Liver (tissue), 9 donors: Measurements from ENCODE around the gene AP3M1. TPM values are rescaled to one million over a fixed set of nuclear protein-coding genes. Genes with fewer than 3 reads are reported as not detected.

Experiments
- DNase-seq: peaks from one replicate; pipeline ENCODE4 v3.0.0-alpha.2; 2017; ENCODE audit warnings: low spot score
- H3K27ac ChIP-seq, 2 donors: one replicate each; pipeline ENCODE4 v1.7.0; 2013; ENCODE audit warnings: inconsistent platforms in 2 of 2, low read length in 2 of 2, control low read depth in 1 of 2, low read depth in 1 of 2, mild to moderate bottlenecking in 1 of 2
- H3K27me3 ChIP-seq, 4 donors: one replicate each; pipeline versions ENCODE4 v1.6.1 to v1.7.0; 2013; ENCODE audit warnings: low read length in 3 of 4, inconsistent platforms in 1 of 4, mild to moderate bottlenecking in 1 of 4, moderate library complexity in 1 of 4; ENCODE audit not compliant: control insufficient read depth in 4 of 4, insufficient read depth in 4 of 4
- H3K36me3 ChIP-seq, 4 donors: one replicate each; pipeline versions ENCODE4 v1.6.1 to v1.7.0; 2013; ENCODE audit warnings: low read length in 3 of 4, mild to moderate bottlenecking in 3 of 4, low read depth in 1 of 4, moderate library complexity in 1 of 4; ENCODE audit not compliant: control insufficient read depth in 4 of 4, insufficient read depth in 3 of 4
- H3K4me1 ChIP-seq, 4 donors: one replicate each; pipeline versions ENCODE4 v1.6.1 to v1.7.0; 2013; ENCODE audit warnings: low read length in 3 of 4, mild to moderate bottlenecking in 3 of 4, moderate library complexity in 1 of 4; ENCODE audit not compliant: control insufficient read depth in 4 of 4, insufficient read depth in 4 of 4
- H3K4me3 ChIP-seq, 3 donors: one replicate each; pipeline versions ENCODE4 v1.6.1 to v1.7.0; 2013; ENCODE audit warnings: low read length in 3 of 3, control low read depth in 1 of 3, low read depth in 1 of 3, mild to moderate bottlenecking in 1 of 3
- H3K9ac ChIP-seq, 2 donors: one replicate each; pipeline ENCODE4 v1.7.0; 2013; ENCODE audit warnings: low read length in 2 of 2, mild to moderate bottlenecking in 2 of 2, moderate library complexity in 2 of 2, control low read depth in 1 of 2, low read depth in 1 of 2
- H3K9me3 ChIP-seq, 4 donors: one replicate each; pipeline versions ENCODE4 v1.6.1 to v1.7.0; 2013; ENCODE audit warnings: low read length in 3 of 4; ENCODE audit not compliant: control insufficient read depth in 4 of 4
- EGR1 ChIP-seq, 2 donors: IDR thresholded peaks; 2 replicates each; pipeline ENCODE4 v1.6.1; 2016 to 2018; ENCODE audit warnings: antibody characterized with exemption in 2 of 2, low read depth in 2 of 2
- FOXA1 ChIP-seq: IDR thresholded peaks from 2 replicates; pipeline ENCODE4 v1.6.1; 2016; ENCODE audit warnings: antibody characterized with exemption
- GABPA ChIP-seq, 2 donors: IDR thresholded peaks in 1 of 2; conservative IDR thresholded peaks in 1 of 2; 2 replicates each; pipeline ENCODE4 v1.6.1; 2016; ENCODE audit warnings: antibody characterized with exemption in 2 of 2, mild to moderate bottlenecking in 1 of 2, moderate library complexity in 1 of 2
- HNF4A ChIP-seq, 2 donors: conservative IDR thresholded peaks; 2 replicates each; pipeline ENCODE4 v1.6.1; 2016; ENCODE audit warnings: antibody characterized with exemption in 2 of 2, mild to moderate bottlenecking in 2 of 2
- HNF4G ChIP-seq: IDR thresholded peaks from 2 replicates; pipeline ENCODE4 v1.6.1; 2016; ENCODE audit warnings: antibody characterized with exemption
- JUND ChIP-seq, 2 donors: IDR thresholded peaks; 2 replicates each; pipeline ENCODE4 v1.6.1; 2016; ENCODE audit warnings: antibody characterized with exemption in 2 of 2
- NR2F2 ChIP-seq: IDR thresholded peaks from 2 replicates; pipeline ENCODE4 v1.6.1; 2016; ENCODE audit warnings: antibody characterized with exemption
- RAD21 ChIP-seq, 2 donors: IDR thresholded peaks; 2 replicates each; pipeline ENCODE4 v1.6.1; 2016; ENCODE audit warnings: antibody characterized with exemption in 2 of 2, mild to moderate bottlenecking in 2 of 2
- SP1 ChIP-seq: IDR thresholded peaks from 2 replicates; pipeline ENCODE4 v1.6.1; 2018; ENCODE audit warnings: antibody characterized with exemption, mild to moderate bottlenecking
- WGBS: extraction: QIAGEN DNeasy Blood & Tissue Kit; methylation state at CpG from one replicate; pipeline ENCODE4 v1.1.7; 2013; 5-methylcytosine and 5-hydroxymethylcytosine counted together
- polyA plus RNA-seq, 2 donors: library from polyadenylated mRNA; stranded (reverse) in 1 of 2; unstranded in 1 of 2; fragments of 200-250 nt in 1 of 2; fragments of >200 nt in 1 of 2; fragmentation: Nextera tagmentation in 1 of 2; extraction: Ambion mirVana in 1 of 2; gene quantifications; one replicate each; pipeline versions ENCODE4 v1.2.1 to v1.2.3, GENCODE V29; 2013 to 2015
- total RNA-seq, 2 donors: library from RNA; depleted of rRNA; stranded (reverse); fragments of >200 nt; gene quantifications; one replicate each; pipeline ENCODE4 v1.2.3, GENCODE V29; 2014
- TF ChIP-seq, protein P1 (sequence below): IDR thresholded peaks from 2 replicates; pipeline ENCODE4 v1.6.1; 2016; ENCODE audit warnings: antibody characterized with exemption
- TF ChIP-seq, protein P2 (sequence below): fragments of 150-350 bp; IDR thresholded peaks from 2 replicates; pipeline ENCODE4 v1.5.1; 2017; ENCODE audit warnings: improper control_type of control experiment, low read depth, low read length; ENCODE audit not compliant: missing input control
- donor health status: healthy.
- donor health status: healthy.
- donor health status: healthy.
- donor health status: healthy.
- donor health status: healthy.

Gene AP3M1
- total and polyA plus RNA-seq, 4 donors, result 7.5 to 24.8 (median 16.6) TPM

DNA sequence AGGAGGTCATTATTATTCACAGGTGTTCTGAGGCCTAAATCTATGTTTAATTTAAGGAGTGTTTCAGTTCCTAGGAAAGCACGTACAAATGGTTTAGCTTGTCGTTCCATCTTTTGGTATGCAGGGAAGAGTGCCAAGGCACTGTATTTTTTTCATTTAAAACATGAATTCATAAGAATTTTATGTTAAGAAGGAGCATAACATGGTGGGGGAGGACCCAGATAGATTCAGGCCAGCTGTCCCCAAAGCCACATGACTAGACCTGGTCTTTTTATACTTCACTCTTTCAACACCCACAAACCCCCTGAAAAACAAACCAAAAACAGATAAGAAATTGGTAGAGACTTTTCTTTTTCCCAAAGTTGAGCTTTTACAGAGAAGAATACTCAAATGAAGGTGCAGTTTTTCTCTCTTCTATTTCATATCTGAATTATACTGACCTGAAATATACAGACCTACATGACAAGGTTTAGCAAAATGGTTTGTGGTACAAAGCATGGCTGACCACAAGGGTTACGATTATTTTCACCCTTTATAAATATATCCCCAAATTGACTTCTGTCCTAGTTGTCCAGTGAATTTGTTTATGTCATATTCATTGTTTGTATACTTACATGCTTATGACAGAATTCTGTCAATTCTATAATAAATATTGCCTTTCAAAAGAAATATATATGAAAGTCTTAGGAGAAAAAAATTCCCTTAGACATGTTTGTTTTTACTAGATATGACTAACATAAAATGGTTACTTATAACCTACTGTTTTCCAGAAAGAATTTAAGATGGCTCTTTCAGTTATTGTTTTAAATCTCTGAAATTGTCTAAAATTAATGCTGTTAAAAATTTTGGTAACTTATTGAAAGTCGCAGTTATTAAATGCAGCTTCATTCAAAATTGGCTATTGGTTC, 71.3 kb downstream of the AP3M1 start (continued):
- TF ChIP-seq, protein P1, sequence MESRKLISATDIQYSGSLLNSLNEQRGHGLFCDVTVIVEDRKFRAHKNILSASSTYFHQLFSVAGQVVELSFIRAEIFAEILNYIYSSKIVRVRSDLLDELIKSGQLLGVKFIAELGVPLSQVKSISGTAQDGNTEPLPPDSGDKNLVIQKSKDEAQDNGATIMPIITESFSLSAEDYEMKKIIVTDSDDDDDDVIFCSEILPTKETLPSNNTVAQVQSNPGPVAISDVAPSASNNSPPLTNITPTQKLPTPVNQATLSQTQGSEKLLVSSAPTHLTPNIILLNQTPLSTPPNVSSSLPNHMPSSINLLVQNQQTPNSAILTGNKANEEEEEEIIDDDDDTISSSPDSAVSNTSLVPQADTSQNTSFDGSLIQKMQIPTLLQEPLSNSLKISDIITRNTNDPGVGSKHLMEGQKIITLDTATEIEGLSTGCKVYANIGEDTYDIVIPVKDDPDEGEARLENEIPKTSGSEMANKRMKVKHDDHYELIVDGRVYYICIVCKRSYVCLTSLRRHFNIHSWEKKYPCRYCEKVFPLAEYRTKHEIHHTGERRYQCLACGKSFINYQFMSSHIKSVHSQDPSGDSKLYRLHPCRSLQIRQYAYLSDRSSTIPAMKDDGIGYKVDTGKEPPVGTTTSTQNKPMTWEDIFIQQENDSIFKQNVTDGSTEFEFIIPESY, result no peak
- TF ChIP-seq, protein P2, sequence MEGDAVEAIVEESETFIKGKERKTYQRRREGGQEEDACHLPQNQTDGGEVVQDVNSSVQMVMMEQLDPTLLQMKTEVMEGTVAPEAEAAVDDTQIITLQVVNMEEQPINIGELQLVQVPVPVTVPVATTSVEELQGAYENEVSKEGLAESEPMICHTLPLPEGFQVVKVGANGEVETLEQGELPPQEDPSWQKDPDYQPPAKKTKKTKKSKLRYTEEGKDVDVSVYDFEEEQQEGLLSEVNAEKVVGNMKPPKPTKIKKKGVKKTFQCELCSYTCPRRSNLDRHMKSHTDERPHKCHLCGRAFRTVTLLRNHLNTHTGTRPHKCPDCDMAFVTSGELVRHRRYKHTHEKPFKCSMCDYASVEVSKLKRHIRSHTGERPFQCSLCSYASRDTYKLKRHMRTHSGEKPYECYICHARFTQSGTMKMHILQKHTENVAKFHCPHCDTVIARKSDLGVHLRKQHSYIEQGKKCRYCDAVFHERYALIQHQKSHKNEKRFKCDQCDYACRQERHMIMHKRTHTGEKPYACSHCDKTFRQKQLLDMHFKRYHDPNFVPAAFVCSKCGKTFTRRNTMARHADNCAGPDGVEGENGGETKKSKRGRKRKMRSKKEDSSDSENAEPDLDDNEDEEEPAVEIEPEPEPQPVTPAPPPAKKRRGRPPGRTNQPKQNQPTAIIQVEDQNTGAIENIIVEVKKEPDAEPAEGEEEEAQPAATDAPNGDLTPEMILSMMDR, result no peak

DNA sequence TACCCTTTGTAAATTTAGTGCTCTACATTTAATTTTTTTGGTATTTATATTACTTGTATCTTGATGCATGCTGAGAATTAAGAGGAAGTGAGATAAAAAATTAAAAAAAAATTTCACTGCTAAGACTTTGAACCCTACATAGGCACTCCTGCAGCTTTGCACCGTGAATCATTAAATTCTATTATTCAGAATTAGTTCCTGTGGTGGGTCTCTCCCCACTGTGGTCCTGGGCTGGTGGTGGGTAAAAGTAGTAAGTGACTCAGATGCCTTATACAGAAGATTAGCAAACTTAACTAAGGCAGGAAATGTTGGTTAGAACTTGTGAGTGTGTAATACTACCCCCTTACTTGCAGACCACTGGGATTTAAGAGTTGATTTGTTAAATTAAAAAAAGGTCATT, 72.6 kb downstream of the AP3M1 start:
- Histone ChIP-seq H3K9me3 (no peaks in the 10 kb centered on the region), H3K9ac (no peak overlapping the region), H3K4me1 (peaks cover 2 to 21% (median 17%) of the 10 kb centered on the region in 4 donors), H3K27ac (no peak overlapping the region), H3K36me3 (peaks cover 0 to 11% (median 3%) of the 10 kb centered on the region in 4 donors), H3K4me3 (no peak overlapping the region), H3K27me3 (no peaks in the 10 kb centered on the region)
- DNase-seq, result no peak
- no peak for TF ChIP-seq GABPA (IDR thresholded peaks at IDR 0.05 in 1 of 2, conservative IDR thresholded peaks at IDR 0.05 in 1 of 2)
- TF ChIP-seq SP1, result no peak
- no peak for TF ChIP-seq HNF4A (conservative IDR thresholded peaks at IDR 0.05)
- TF ChIP-seq EGR1 (IDR thresholded peaks at IDR 0.05; ENCODE audit: low read depth in 2 of 2), result no peak
- no peak for TF ChIP-seq JUND (IDR thresholded peaks at IDR 0.05)
- no peak for TF ChIP-seq FOXA1
- no peak for TF ChIP-seq HNF4G
- TF ChIP-seq NR2F2, result no peak
- TF ChIP-seq RAD21 (IDR thresholded peaks at IDR 0.05), result no peak
- WGBS, result 59% methylated on average over 1 of the region's 1 CpG

DNA sequence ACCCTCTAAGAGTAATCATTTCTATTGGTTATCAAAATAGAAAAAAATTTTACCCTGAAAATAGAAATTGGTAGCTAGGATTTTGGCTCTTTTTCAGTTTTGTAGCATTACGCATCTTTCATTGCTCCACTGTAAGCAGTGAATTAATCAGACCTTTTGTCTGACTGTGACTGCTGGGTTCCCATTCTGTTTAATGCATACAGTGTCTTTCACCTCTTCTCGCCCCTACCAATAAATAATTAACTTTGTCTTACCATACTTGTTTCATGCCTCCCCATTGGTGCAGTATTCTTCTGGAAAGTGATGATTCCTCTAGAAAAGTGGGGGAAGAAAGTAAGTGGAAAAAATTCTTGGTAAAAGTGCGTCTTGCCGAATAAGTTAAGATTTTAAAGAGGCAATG, 73.2 kb downstream of the AP3M1 start:
- H3K9ac ChIP-seq, result no peak overlapping the region
- no peak overlapping the region for H3K27ac ChIP-seq
- no peak overlapping the region for H3K4me3 ChIP-seq
- H3K27me3 ChIP-seq, result no peaks in the 10 kb centered on the region
- TF ChIP-seq JUND (IDR thresholded peaks at IDR 0.05) (no peak), RAD21 (IDR thresholded peaks at IDR 0.05) (no peak), FOXA1 (no peak), GABPA (IDR thresholded peaks at IDR 0.05 in 1 of 2, conservative IDR thresholded peaks at IDR 0.05 in 1 of 2) (no peak), NR2F2 (no peak)
- peaks cover 2 to 16% (median 13%) of the 10 kb centered on the region in 4 donors for H3K4me1 ChIP-seq
- no peak for DNase-seq
- H3K9me3 ChIP-seq, result no peaks in the 10 kb centered on the region
- 96% methylated on average over 4 of the region's 4 CpGs for WGBS
- peaks cover 0 to 11% (median 4%) of the 10 kb centered on the region in 4 donors for H3K36me3 ChIP-seq
